Astrocyte (in vitro differentiated cells and primary cell): ENCODE data around the gene DIP2C.

Experiments
- EZH2 ChIP-seq: IDR thresholded peaks from 2 replicates; pipeline ENCODE4 v1.6.1; 2012; ENCODE audit warnings: mild to moderate bottlenecking, low read length, inconsistent platforms; ENCODE audit not compliant: insufficient read depth
- TF ChIP-seq, protein P1 (sequence below): IDR thresholded peaks from 2 replicates; pipeline ENCODE4 v1.5.1; 2011; ENCODE audit warnings: low read depth, mild to moderate bottlenecking, inconsistent platforms, low read length, moderate library complexity; ENCODE audit not compliant: insufficient read depth

GRCh38 chr10:685613-686012 is 3.9 kb downstream of the DIP2C start:
- TF ChIP-seq EZH2, result no peak
- TF ChIP-seq, protein P1, sequence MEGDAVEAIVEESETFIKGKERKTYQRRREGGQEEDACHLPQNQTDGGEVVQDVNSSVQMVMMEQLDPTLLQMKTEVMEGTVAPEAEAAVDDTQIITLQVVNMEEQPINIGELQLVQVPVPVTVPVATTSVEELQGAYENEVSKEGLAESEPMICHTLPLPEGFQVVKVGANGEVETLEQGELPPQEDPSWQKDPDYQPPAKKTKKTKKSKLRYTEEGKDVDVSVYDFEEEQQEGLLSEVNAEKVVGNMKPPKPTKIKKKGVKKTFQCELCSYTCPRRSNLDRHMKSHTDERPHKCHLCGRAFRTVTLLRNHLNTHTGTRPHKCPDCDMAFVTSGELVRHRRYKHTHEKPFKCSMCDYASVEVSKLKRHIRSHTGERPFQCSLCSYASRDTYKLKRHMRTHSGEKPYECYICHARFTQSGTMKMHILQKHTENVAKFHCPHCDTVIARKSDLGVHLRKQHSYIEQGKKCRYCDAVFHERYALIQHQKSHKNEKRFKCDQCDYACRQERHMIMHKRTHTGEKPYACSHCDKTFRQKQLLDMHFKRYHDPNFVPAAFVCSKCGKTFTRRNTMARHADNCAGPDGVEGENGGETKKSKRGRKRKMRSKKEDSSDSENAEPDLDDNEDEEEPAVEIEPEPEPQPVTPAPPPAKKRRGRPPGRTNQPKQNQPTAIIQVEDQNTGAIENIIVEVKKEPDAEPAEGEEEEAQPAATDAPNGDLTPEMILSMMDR, result no peak
